ENCODE results near the gene LACTB. TPM values are rescaled to one million over a fixed set of nuclear protein-coding genes. Genes with fewer than 3 reads are reported as not detected.

LACTB gene
- total and polyA plus RNA-seq, 2 of the 13 experiments (the other 11 are each of a cell fraction or from before 2014, with no cell fraction given): 14.8 to 23.0 TPM

DNA sequence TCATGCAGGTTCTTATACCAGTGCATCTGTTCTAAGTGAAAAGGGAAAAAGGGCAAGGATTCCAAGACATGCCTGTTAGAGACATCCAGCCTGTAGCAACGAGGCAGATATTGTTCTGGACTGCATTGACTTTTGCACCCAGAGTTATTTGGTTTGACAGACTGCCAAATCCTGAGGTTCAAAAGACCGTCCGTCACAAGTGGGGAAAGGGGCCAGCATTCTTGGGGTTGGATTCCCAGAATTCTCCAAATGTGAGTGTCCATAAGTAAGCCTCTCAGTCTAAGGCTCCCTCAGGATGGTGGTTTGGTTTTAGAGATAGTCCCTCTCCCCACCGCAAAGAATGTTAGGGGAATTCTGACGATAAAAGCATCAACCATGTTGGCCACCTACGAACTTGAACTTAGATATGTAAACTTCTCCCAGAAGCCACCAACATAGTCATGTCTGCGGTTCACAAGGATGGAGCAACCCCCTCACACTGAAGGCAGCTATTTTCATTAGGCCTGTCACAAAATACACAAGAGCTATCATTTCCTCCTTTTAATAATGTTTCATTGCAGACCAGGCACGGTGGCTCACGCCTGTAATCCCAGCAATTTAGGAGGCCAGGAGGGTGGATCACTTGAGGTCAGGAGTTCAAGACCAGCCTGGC lies 13.6 kb upstream of the LACTB start:
- H3K36me3 ChIP-seq (replicated peaks in 1 of 2; ENCODE audit: control insufficient read depth in 1 of 2, insufficient read depth in 2 of 2, low read length in 2 of 2): no peaks in the 10 kb centered on the region
- peak overlapping the region; percentile 71 for H3K4me2 ChIP-seq (ENCODE audit: low read depth, low read length)
- H2AFZ ChIP-seq (ENCODE audit: low read length): no peak overlapping the region
- H3K27me3 ChIP-seq (ENCODE audit: control insufficient read depth in 1 of 2, insufficient read depth in 2 of 2, low read length in 2 of 2): no peaks in the 10 kb centered on the region
- no peaks in the 10 kb centered on the region for H3K79me2 ChIP-seq (ENCODE audit: insufficient read depth, low read length)
- WGBS (ENCODE audit: low lambda C conversion rate): 0% methylated on average over 6 of the region's 9 CpGs
- H3K27ac ChIP-seq (ENCODE audit: extremely low read length, insufficient read depth, low read length): peak overlapping the region; percentile 71
- H3K4me1 ChIP-seq (ENCODE audit: insufficient read depth, low read length): peaks cover 64% of the 10 kb centered on the region
- peak overlapping the region in 1 of 3 experiments; percentile 11; a peak in 1 of 6 replicates for H3K4me3 ChIP-seq (replicated peaks in 1 of 3; ENCODE audit: insufficient read depth in 1 of 3, low read depth in 2 of 3, low read length in 3 of 3)
- FAIRE-seq (peak; percentile 99), ATAC-seq (peak; percentile 94), DNase-seq (ENCODE audit: low spot score) (peak; percentile 98)
- BruUV-seq (replicated peaks): no TSS peak
- no peaks in the 10 kb centered on the region for H4K20me1 ChIP-seq (ENCODE audit: insufficient read depth, low read length)
- intact Hi-C loops (cut with micrococcal nuclease; ENCODE audit: unreplicated experiment): loop anchor here (1.0 to 5.0 kb wide), 2 partner anchors 13 to 49 kb away; partner anchors contain the start of genes LACTB and RPS27L
- POLR2A ChIA-PET: interaction anchor here (0.9 to 3.3 kb wide), 10 partner anchors 11 to 63 kb away, joined by 3 to 20 read pairs (median 5); partner anchors contain the start of gene RPS27L
- CTCF ChIA-PET (ENCODE audit: low intra/inter-chr PET ratio, low total read pairs): no interaction called here
- H3K9me3 ChIP-seq (ENCODE audit: low read length): no peaks in the 10 kb centered on the region
- no peak overlapping the region for H3K9ac ChIP-seq (ENCODE audit: insufficient read depth, low read depth, low read length)
- in situ Hi-C loops (cut with HindIII; ENCODE audit: extremely low pct_ligation_motif_present, low pct_unique_long_range_greater_than_20kb): no loop called here
- TF ChIP-seq KDM5B (CRISPR knock-in tag; IDR thresholded peaks at IDR 0.05; ENCODE audit: borderline replicate concordance) (0 out of 2 replicates have a peak, but pooled peaks have one; percentile 15), ZMYM4 (CRISPR knock-in tag; IDR thresholded peaks at IDR 0.05) (peak; percentile 74), NFIC (IDR thresholded peaks at IDR 0.05; ENCODE audit: low read length) (peak; percentile 98), TCF7 (IDR thresholded peaks at IDR 0.05; ENCODE audit: low read depth) (peak; percentile 91), NKX3-1 (CRISPR knock-in tag; IDR thresholded peaks at IDR 0.05) (no peak), SPEN (CRISPR knock-in tag; IDR thresholded peaks at IDR 0.05; ENCODE audit: low read depth) (no peak), HOXA5 (CRISPR knock-in tag; IDR thresholded peaks at IDR 0.05) (peak; percentile 45; the same call in 1 of the 2 replicates), SP4 (CRISPR knock-in tag; IDR thresholded peaks at IDR 0.05) (0 out of 2 replicates have a peak, but pooled peaks have one; percentile 34), ZNF781 (CRISPR knock-in tag; IDR thresholded peaks at IDR 0.05; ENCODE audit: borderline replicate concordance, not compliant biosample characterization) (no peak), TAF1 (CRISPR knock-in tag; IDR thresholded peaks at IDR 0.05) (no peak), ZNF33B (CRISPR knock-in tag; IDR thresholded peaks at IDR 0.05) (peak; percentile 17; the same call in 1 of the 2 replicates)
- TF ChIP-seq, protein P1, sequence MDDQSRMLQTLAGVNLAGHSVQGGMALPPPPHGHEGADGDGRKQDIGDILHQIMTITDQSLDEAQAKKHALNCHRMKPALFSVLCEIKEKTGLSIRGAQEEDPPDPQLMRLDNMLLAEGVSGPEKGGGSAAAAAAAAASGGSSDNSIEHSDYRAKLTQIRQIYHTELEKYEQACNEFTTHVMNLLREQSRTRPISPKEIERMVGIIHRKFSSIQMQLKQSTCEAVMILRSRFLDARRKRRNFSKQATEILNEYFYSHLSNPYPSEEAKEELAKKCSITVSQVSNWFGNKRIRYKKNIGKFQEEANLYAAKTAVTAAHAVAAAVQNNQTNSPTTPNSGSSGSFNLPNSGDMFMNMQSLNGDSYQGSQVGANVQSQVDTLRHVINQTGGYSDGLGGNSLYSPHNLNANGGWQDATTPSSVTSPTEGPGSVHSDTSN (CRISPR knock-in tag; IDR thresholded peaks at IDR 0.05; ENCODE audit: borderline replicate concordance): no peak
- TF ChIP-seq, protein P2, sequence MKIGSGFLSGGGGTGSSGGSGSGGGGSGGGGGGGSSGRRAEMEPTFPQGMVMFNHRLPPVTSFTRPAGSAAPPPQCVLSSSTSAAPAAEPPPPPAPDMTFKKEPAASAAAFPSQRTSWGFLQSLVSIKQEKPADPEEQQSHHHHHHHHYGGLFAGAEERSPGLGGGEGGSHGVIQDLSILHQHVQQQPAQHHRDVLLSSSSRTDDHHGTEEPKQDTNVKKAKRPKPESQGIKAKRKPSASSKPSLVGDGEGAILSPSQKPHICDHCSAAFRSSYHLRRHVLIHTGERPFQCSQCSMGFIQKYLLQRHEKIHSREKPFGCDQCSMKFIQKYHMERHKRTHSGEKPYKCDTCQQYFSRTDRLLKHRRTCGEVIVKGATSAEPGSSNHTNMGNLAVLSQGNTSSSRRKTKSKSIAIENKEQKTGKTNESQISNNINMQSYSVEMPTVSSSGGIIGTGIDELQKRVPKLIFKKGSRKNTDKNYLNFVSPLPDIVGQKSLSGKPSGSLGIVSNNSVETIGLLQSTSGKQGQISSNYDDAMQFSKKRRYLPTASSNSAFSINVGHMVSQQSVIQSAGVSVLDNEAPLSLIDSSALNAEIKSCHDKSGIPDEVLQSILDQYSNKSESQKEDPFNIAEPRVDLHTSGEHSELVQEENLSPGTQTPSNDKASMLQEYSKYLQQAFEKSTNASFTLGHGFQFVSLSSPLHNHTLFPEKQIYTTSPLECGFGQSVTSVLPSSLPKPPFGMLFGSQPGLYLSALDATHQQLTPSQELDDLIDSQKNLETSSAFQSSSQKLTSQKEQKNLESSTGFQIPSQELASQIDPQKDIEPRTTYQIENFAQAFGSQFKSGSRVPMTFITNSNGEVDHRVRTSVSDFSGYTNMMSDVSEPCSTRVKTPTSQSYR (CRISPR knock-in tag; IDR thresholded peaks at IDR 0.05; ENCODE audit: borderline replicate concordance): peak; percentile 40; the same call in 1 of the 2 replicates
- TF ChIP-seq, protein P3, sequence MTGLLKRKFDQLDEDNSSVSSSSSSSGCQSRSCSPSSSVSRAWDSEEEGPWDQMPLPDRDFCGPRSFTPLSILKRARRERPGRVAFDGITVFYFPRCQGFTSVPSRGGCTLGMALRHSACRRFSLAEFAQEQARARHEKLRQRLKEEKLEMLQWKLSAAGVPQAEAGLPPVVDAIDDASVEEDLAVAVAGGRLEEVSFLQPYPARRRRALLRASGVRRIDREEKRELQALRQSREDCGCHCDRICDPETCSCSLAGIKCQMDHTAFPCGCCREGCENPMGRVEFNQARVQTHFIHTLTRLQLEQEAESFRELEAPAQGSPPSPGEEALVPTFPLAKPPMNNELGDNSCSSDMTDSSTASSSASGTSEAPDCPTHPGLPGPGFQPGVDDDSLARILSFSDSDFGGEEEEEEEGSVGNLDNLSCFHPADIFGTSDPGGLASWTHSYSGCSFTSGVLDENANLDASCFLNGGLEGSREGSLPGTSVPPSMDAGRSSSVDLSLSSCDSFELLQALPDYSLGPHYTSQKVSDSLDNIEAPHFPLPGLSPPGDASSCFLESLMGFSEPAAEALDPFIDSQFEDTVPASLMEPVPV (CRISPR knock-in tag; IDR thresholded peaks at IDR 0.05): peak; percentile 22; the same call in 1 of the 2 replicates
- TF ChIP-seq, protein P4, sequence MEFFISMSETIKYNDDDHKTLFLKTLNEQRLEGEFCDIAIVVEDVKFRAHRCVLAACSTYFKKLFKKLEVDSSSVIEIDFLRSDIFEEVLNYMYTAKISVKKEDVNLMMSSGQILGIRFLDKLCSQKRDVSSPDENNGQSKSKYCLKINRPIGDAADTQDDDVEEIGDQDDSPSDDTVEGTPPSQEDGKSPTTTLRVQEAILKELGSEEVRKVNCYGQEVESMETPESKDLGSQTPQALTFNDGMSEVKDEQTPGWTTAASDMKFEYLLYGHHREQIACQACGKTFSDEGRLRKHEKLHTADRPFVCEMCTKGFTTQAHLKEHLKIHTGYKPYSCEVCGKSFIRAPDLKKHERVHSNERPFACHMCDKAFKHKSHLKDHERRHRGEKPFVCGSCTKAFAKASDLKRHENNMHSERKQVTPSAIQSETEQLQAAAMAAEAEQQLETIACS (CRISPR knock-in tag; IDR thresholded peaks at IDR 0.05): no peak
- TF ChIP-seq, protein P5, sequence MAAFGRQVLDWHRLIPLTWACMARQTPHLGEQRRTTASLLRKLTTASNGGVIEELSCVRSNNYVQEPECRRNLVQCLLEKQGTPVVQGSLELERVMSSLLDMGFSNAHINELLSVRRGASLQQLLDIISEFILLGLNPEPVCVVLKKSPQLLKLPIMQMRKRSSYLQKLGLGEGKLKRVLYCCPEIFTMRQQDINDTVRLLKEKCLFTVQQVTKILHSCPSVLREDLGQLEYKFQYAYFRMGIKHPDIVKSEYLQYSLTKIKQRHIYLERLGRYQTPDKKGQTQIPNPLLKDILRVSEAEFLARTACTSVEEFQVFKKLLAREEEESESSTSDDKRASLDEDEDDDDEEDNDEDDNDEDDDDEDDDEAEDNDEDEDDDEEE (CRISPR knock-in tag; IDR thresholded peaks at IDR 0.05): no peak

Data from HepG2 (cell line).